IPS-15b (cell line): ENCODE measurements around the gene MON1A.
"Not testable (repeated sequence)": the region's sequence is repeated elsewhere in the genome, so short reads cannot be mapped to it uniquely, and the experiment has no call there.

Experiments
- H3K27me3 ChIP-seq: one replicate; pipeline ENCODE4 v1.6.1; 2013; ENCODE audit warnings: low read length; ENCODE audit not compliant: control insufficient read depth, insufficient read depth
- H3K36me3 ChIP-seq: one replicate; pipeline ENCODE4 v1.6.1; 2013; ENCODE audit warnings: low read length; ENCODE audit not compliant: control insufficient read depth, insufficient read depth
- H3K4me1 ChIP-seq: one replicate; pipeline ENCODE4 v1.6.1; 2013; ENCODE audit warnings: mild to moderate bottlenecking, low read length; ENCODE audit not compliant: control insufficient read depth, insufficient read depth
- H3K4me3 ChIP-seq: one replicate; pipeline ENCODE4 v1.5.1; 2013; ENCODE audit warnings: low read depth, low read length
- H3K9ac ChIP-seq: one replicate; pipeline ENCODE4 v1.6.1; 2013; ENCODE audit warnings: low read depth, mild to moderate bottlenecking, low read length
- H3K9me3 ChIP-seq: one replicate; pipeline ENCODE4 v1.6.1; 2013; ENCODE audit warnings: mild to moderate bottlenecking, low read length; ENCODE audit not compliant: control insufficient read depth, insufficient read depth

Gene MON1A

GRCh38 chr3:49912881-49913281, 16.7 kb downstream of the MON1A start:
- Histone ChIP-seq H3K36me3 (no peaks in the 10 kb centered on the region), H3K4me1 (peaks cover 8% of the 10 kb centered on the region), H3K4me3 (no peak overlapping the region), H3K27me3 (peaks cover 13% of the 10 kb centered on the region), H3K9me3 (no peaks in the 10 kb centered on the region), H3K9ac (no peak overlapping the region)

- Histone ChIP-seq H3K4me1 (peaks cover 12% of the 10 kb centered on the region), H3K9ac (no peak overlapping the region), H3K9me3 (no peaks in the 10 kb centered on the region), H3K4me3 (no peak overlapping the region), H3K36me3 (no peaks in the 10 kb centered on the region), H3K27me3 (peaks cover 13% of the 10 kb centered on the region)
Observed at GRCh38 chr3:49911611-49912010, 18.0 kb downstream of the MON1A start.

- Histone ChIP-seq H3K9ac (no peak overlapping the region), H3K4me1 (peaks cover 13% of the 10 kb centered on the region), H3K36me3 (no peaks in the 10 kb centered on the region), H3K4me3 (peak overlapping the region; percentile 52), H3K27me3 (peaks cover 13% of the 10 kb centered on the region), H3K9me3 (no peaks in the 10 kb centered on the region)
Observed at GRCh38 chr3:49911124-49911420, 18.5 kb downstream of the MON1A start.

- H3K4me1 ChIP-seq: peaks cover 16% of the 10 kb centered on the region
- H3K27me3 ChIP-seq: peaks cover 13% of the 10 kb centered on the region
- no peaks in the 10 kb centered on the region for H3K36me3 ChIP-seq
- H3K9ac ChIP-seq: peak overlapping the region; percentile 54
- no peaks in the 10 kb centered on the region for H3K9me3 ChIP-seq
- H3K4me3 ChIP-seq: peak overlapping the region; percentile 52
Observed at GRCh38 chr3:49910409-49911123, 19.0 kb downstream of the MON1A start.

GRCh38 chr3:49908373-49909199, 21.0 kb downstream of the MON1A start:
- peaks cover 13% of the 10 kb centered on the region for H3K27me3 ChIP-seq
- H3K4me3 ChIP-seq: no peak overlapping the region
- H3K4me1 ChIP-seq: peaks cover 17% of the 10 kb centered on the region
- H3K36me3 ChIP-seq: no peaks in the 10 kb centered on the region
- no peaks in the 10 kb centered on the region for H3K9me3 ChIP-seq
- no peak overlapping the region for H3K9ac ChIP-seq

- peak overlapping the region; percentile 9 for H3K9ac ChIP-seq
- H3K27me3 ChIP-seq: peaks cover 13% of the 10 kb centered on the region
- H3K36me3 ChIP-seq: no peaks in the 10 kb centered on the region
- no peaks in the 10 kb centered on the region for H3K9me3 ChIP-seq
- H3K4me3 ChIP-seq: peak overlapping the region; percentile 9
- peaks cover 16% of the 10 kb centered on the region for H3K4me1 ChIP-seq
Observed at GRCh38 chr3:49906073-49906743, 23.4 kb downstream of the MON1A start.

GRCh38 chr3:49904448-49904847, 25.2 kb downstream of the MON1A start:
- not testable (repeated sequence) for H3K27me3 ChIP-seq, H3K9me3 ChIP-seq, H3K4me3 ChIP-seq, H3K9ac ChIP-seq, H3K36me3 ChIP-seq
- H3K4me1 ChIP-seq: peaks cover 11% of the 10 kb centered on the region

- no peak within 1 kb of the TSS for H3K9ac ChIP-seq
- H3K4me3 ChIP-seq: peak within 1 kb of the TSS; percentile 30
- H3K9me3 ChIP-seq: no peaks in the 10 kb centered on the region
- H3K36me3 ChIP-seq: no peaks in the 10 kb centered on the region
- H3K4me1 ChIP-seq: peaks cover 11% of the 10 kb centered on the region
- no peaks in the 10 kb centered on the region for H3K27me3 ChIP-seq
Observed at GRCh38 chr3:49903451-49904424, 25.9 kb downstream of the MON1A start, which contains the start of gene MST1R. Gene MST1R, minus strand, starts transcription at chr3:49903873. Its CDS starts 264 bp downstream, at chr3:49903609.

GRCh38 chr3:49902511-49903345, 26.9 kb downstream of the MON1A start:
- H3K9me3 ChIP-seq: no peaks in the 10 kb centered on the region
- no peak overlapping the region for H3K4me3 ChIP-seq
- no peaks in the 10 kb centered on the region for H3K27me3 ChIP-seq
- peaks cover 8% of the 10 kb centered on the region for H3K4me1 ChIP-seq
- H3K9ac ChIP-seq: no peak overlapping the region
- H3K36me3 ChIP-seq: no peaks in the 10 kb centered on the region

- Histone ChIP-seq H3K36me3 (no peaks in the 10 kb centered on the region), H3K27me3 (no peaks in the 10 kb centered on the region), H3K9me3 (no peaks in the 10 kb centered on the region), H3K9ac (no peak overlapping the region), H3K4me3 (no peak overlapping the region), H3K4me1 (peaks cover 6% of the 10 kb centered on the region)
Observed at GRCh38 chr3:49901366-49902339, 28.0 kb downstream of the MON1A start.
